D721Med (cell line): ENCODE results near the gene KRTAP6-1.

Experiments used
- DNase-seq: peaks from one replicate; pipeline ENCODE4 v3.0.0; 2011; ENCODE audit warnings: low spot score; ENCODE audit not compliant: insufficient read length
- FAIRE-seq: peaks from 2 replicates; lab custom pipeline; 2011; peaks lifted over from hg19 to GRCh38; lab: Jason Lieb, UNC
- TF ChIP-seq, protein P1 (sequence below): IDR thresholded peaks from 2 replicates; pipeline ENCODE4 v1.5.1; 2012; ENCODE audit warnings: mild to moderate bottlenecking, control low read depth; ENCODE audit not compliant: insufficient read depth; ENCODE audit errors: missing control alignments

The KRTAP6-1 gene

DNA sequence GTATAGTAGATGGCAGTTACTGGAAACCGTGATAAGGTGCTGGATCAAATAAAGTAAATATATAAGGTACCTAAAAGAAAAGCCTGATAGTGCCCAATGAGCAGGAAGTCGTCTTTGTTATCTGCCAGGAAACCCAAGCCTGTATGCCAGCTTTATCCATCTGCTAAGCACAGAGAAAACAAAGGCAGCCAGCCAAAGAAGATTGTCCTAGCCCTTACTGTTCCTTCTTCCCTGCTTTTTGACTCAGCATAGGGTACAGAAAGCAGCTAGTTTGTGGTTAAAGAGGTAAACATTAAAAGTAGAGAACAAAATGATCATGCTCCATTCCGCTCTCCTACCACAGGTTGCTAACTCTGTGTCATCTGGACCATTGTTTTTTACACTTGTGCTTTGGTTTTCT lies 33.6 kb downstream of the KRTAP6-1 start:
- TF ChIP-seq, protein P1, sequence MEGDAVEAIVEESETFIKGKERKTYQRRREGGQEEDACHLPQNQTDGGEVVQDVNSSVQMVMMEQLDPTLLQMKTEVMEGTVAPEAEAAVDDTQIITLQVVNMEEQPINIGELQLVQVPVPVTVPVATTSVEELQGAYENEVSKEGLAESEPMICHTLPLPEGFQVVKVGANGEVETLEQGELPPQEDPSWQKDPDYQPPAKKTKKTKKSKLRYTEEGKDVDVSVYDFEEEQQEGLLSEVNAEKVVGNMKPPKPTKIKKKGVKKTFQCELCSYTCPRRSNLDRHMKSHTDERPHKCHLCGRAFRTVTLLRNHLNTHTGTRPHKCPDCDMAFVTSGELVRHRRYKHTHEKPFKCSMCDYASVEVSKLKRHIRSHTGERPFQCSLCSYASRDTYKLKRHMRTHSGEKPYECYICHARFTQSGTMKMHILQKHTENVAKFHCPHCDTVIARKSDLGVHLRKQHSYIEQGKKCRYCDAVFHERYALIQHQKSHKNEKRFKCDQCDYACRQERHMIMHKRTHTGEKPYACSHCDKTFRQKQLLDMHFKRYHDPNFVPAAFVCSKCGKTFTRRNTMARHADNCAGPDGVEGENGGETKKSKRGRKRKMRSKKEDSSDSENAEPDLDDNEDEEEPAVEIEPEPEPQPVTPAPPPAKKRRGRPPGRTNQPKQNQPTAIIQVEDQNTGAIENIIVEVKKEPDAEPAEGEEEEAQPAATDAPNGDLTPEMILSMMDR, result no peak
- FAIRE-seq (no peak), DNase-seq (no peak)

DNA sequence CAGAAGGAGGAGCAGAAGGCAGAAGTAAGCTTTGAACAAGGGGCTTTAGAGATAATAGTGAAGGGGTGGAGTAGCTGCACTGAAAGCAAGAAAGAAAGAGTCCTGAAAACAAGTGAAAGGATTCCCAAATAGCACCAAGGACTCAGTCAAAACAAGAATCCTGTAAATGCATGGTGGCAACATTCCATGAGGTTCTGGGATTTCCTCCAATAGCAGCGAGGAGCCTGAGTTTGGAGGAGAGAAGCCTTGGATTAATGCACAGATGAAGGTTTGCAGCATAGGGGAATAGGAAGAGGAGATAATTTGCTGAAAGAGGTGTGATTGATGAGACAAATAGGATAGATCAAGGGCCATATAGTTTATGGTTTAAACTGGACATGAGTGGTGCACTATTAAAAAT lies 34.4 kb downstream of the KRTAP6-1 start:
- DNase-seq (no peak), FAIRE-seq (no peak)
- TF ChIP-seq, protein P1, result no peak

DNA sequence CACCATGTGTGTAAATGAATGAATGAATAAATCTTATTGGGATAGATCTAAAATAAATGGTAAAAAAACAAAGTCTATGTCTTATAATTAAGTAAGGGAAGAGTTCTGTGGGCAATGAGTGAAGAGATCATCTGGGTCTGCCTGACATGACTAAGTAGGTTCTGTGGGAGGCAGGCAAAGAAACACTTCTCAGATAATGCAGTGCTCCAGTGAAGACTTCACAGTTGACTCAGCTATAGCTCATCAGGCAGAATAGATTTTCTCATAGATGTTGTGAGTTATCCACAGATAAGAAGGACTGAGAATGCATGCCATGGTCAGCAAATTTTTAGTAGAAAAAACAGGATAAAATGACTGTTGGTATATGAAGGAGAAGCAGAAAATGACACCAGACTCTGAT lies 36.0 kb downstream of the KRTAP6-1 start:
- DNase-seq (no peak), FAIRE-seq (no peak)
- TF ChIP-seq, protein P1, result no peak

DNA sequence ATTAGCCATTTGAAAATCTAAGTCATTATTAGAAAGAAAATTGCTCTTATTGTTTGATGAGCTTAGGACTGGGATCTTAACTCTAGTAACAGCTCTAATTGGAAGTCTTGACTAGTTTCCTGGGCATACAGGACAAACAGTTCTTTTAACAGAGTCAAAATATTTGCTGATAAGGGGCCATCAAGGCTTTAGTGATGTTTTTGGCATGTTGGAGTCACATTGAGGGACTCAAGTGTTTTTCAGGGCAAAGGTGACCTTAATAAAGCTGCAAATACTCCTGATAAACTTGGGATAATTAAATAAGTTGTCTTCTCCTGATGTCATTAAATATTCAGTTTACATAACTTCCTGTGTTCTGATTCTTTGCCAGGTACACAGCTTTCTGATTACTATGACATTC lies 46.1 kb downstream of the KRTAP6-1 start:
- TF ChIP-seq, protein P1, result no peak
- DNase-seq, result no peak
- FAIRE-seq, result no peak

DNA sequence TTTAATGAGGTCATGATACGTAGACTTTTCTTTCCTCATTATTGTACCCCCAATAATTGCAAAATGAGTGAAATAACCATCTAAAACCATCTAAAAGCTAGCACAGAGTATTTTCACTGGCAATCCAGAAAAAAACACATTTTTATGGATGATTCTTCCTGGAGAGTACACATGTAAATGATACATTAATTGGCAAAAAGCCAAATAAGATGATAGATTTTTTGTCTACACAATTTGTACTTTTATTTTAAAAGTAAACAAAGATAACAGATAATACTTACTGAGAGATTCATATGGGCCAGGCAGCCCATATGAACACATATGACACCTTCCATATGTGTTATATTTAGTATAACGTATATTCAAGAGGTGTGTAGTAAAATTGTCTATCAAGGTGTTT lies 50.1 kb downstream of the KRTAP6-1 start:
- TF ChIP-seq, protein P1, result no peak
- FAIRE-seq (no peak), DNase-seq (no peak)
